ENCODE measurements around the gene CPNE8. TPM values are rescaled to one million over a fixed set of nuclear protein-coding genes. Genes with fewer than 3 reads are reported as not detected.
"Not testable (repeated sequence)": the region's sequence is repeated elsewhere in the genome, so short reads cannot be mapped to it uniquely, and the experiment has no call there.

Gene CPNE8
- total and polyA plus RNA-seq, 4 donors: 5.8 to 40.2 (median 20.3) TPM

GRCh38 chr12:38745601-38746000 lies 159.8 kb downstream of the CPNE8 start:
- no peaks in the 10 kb centered on the region for H3K9me3 ChIP-seq (ENCODE audit: control insufficient read depth, low read length)
- no peak overlapping the region for H3K27ac ChIP-seq (ENCODE audit: low read depth in 1 of 2, low read length in 2 of 2)
- H3K27me3 ChIP-seq (ENCODE audit: control insufficient read depth in 1 of 2, insufficient read depth in 2 of 2, low read length in 1 of 2): no peaks in the 10 kb centered on the region
- 81 to 89% methylated on average over 4 of the region's 4 CpGs for WGBS, 2 donors
- no peaks in the 10 kb centered on the region for H3K36me3 ChIP-seq (ENCODE audit: control insufficient read depth in 1 of 2, insufficient read depth in 2 of 2, low read length in 1 of 2)
- DNase-seq (no peak), ATAC-seq (ENCODE audit: low FRiP score) (no peak)
- intact Hi-C loops (cut with DNase I): no loop called here
- H3K4me1 ChIP-seq (ENCODE audit: control insufficient read depth in 1 of 2, insufficient read depth in 2 of 2, low read length in 2 of 2): no peaks in the 10 kb centered on the region
- H3K4me3 ChIP-seq (ENCODE audit: low read length in 2 of 2): no peak overlapping the region

GRCh38 chr12:38744041-38744440 lies 161.3 kb downstream of the CPNE8 start:
- no peaks in the 10 kb centered on the region for H3K9me3 ChIP-seq (ENCODE audit: control insufficient read depth, low read length)
- no peak for ATAC-seq (ENCODE audit: low FRiP score)
- H3K36me3 ChIP-seq (ENCODE audit: control insufficient read depth in 1 of 2, insufficient read depth in 2 of 2, low read length in 1 of 2): no peaks in the 10 kb centered on the region
- no peaks in the 10 kb centered on the region for H3K27me3 ChIP-seq (ENCODE audit: control insufficient read depth in 1 of 2, insufficient read depth in 2 of 2, low read length in 1 of 2)
- intact Hi-C loops (cut with DNase I): no loop called here
- 41% methylated on average over 4 of the region's 4 CpGs for WGBS, 2 donors
- H3K4me3 ChIP-seq (ENCODE audit: low read length in 2 of 2): no peak overlapping the region
- H3K4me1 ChIP-seq (ENCODE audit: control insufficient read depth in 1 of 2, insufficient read depth in 2 of 2, low read length in 2 of 2): no peaks in the 10 kb centered on the region
- H3K27ac ChIP-seq (ENCODE audit: low read depth in 1 of 2, low read length in 2 of 2): no peak overlapping the region
- no peak for DNase-seq

- H3K4me3 ChIP-seq (ENCODE audit: low read length in 2 of 2); H3K27ac ChIP-seq (ENCODE audit: low read depth in 1 of 2, low read length in 2 of 2); H3K4me1 ChIP-seq (ENCODE audit: control insufficient read depth in 1 of 2, insufficient read depth in 2 of 2, low read length in 2 of 2); ATAC-seq (ENCODE audit: low FRiP score); DNase-seq; H3K36me3 ChIP-seq (ENCODE audit: control insufficient read depth in 1 of 2, insufficient read depth in 2 of 2, low read length in 1 of 2); H3K9me3 ChIP-seq (ENCODE audit: control insufficient read depth, low read length); intact Hi-C loops (cut with DNase I); H3K27me3 ChIP-seq (ENCODE audit: control insufficient read depth in 1 of 2, insufficient read depth in 2 of 2, low read length in 1 of 2): not testable (repeated sequence)
- 98 to 100% methylated on average over 1 of the region's 1 CpG for WGBS, 2 donors
Measured at GRCh38 chr12:38742496-38742895, 162.9 kb downstream of the CPNE8 start.

GRCh38 chr12:38736821-38737220 lies 168.6 kb downstream of the CPNE8 start:
- no peaks in the 10 kb centered on the region for H3K27me3 ChIP-seq (ENCODE audit: control insufficient read depth in 1 of 2, insufficient read depth in 2 of 2, low read length in 1 of 2)
- intact Hi-C loops (cut with DNase I): no loop called here

GRCh38 chr12:38732761-38733160 lies 172.6 kb downstream of the CPNE8 start:
- no peak for DNase-seq
- Histone ChIP-seq H3K4me1 (ENCODE audit: control insufficient read depth in 1 of 2, insufficient read depth in 2 of 2, low read length in 2 of 2) (no peaks in the 10 kb centered on the region), H3K36me3 (ENCODE audit: control insufficient read depth in 1 of 2, insufficient read depth in 2 of 2, low read length in 1 of 2) (no peaks in the 10 kb centered on the region), H3K27ac (ENCODE audit: low read depth in 1 of 2, low read length in 2 of 2) (no peak overlapping the region), H3K9me3 (ENCODE audit: control insufficient read depth, low read length) (no peaks in the 10 kb centered on the region), H3K4me3 (ENCODE audit: low read length in 2 of 2) (no peak overlapping the region), H3K27me3 (ENCODE audit: control insufficient read depth in 1 of 2, insufficient read depth in 2 of 2, low read length in 1 of 2) (no peaks in the 10 kb centered on the region)
- ATAC-seq (ENCODE audit: low FRiP score): no peak
- intact Hi-C loops (cut with DNase I): no loop called here

More at GRCh38 chr12:38736821-38737220, 168.6 kb downstream of the CPNE8 start:
- DNase-seq (no peak), ATAC-seq (ENCODE audit: low FRiP score) (no peak)
- no peak overlapping the region for H3K27ac ChIP-seq (ENCODE audit: low read depth in 1 of 2, low read length in 2 of 2)
- H3K36me3 ChIP-seq (ENCODE audit: control insufficient read depth in 1 of 2, insufficient read depth in 2 of 2, low read length in 1 of 2): no peaks in the 10 kb centered on the region
- H3K4me1 ChIP-seq (ENCODE audit: control insufficient read depth in 1 of 2, insufficient read depth in 2 of 2, low read length in 2 of 2): no peaks in the 10 kb centered on the region
- 62 to 75% methylated on average over 3 of the region's 3 CpGs for WGBS, 2 donors
- no peaks in the 10 kb centered on the region for H3K9me3 ChIP-seq (ENCODE audit: control insufficient read depth, low read length)
- H3K4me3 ChIP-seq (ENCODE audit: low read length in 2 of 2): no peak overlapping the region

GRCh38 chr12:38728894-38729293 lies 176.5 kb downstream of the CPNE8 start:
- intact Hi-C loops (cut with DNase I): no loop called here
- Histone ChIP-seq H3K4me1 (ENCODE audit: control insufficient read depth in 1 of 2, insufficient read depth in 2 of 2, low read length in 2 of 2) (no peaks in the 10 kb centered on the region), H3K27me3 (ENCODE audit: control insufficient read depth in 1 of 2, insufficient read depth in 2 of 2, low read length in 1 of 2) (no peaks in the 10 kb centered on the region), H3K4me3 (ENCODE audit: low read length in 2 of 2) (no peak overlapping the region), H3K27ac (ENCODE audit: low read depth in 1 of 2, low read length in 2 of 2) (no peak overlapping the region), H3K9me3 (ENCODE audit: control insufficient read depth, low read length) (no peaks in the 10 kb centered on the region), H3K36me3 (ENCODE audit: control insufficient read depth in 1 of 2, insufficient read depth in 2 of 2, low read length in 1 of 2) (peaks cover 0 to 1% of the 10 kb centered on the region in 2 donors)
- no peak for DNase-seq
- no peak for ATAC-seq (ENCODE audit: low FRiP score)
- 96 to 100% methylated on average over 1 of the region's 1 CpG for WGBS, 2 donors

- Histone ChIP-seq H3K9me3 (ENCODE audit: control insufficient read depth, low read length) (no peaks in the 10 kb centered on the region), H3K36me3 (ENCODE audit: control insufficient read depth in 1 of 2, insufficient read depth in 2 of 2, low read length in 1 of 2) (peaks cover 0 to 3% of the 10 kb centered on the region in 2 donors), H3K27me3 (ENCODE audit: control insufficient read depth in 1 of 2, insufficient read depth in 2 of 2, low read length in 1 of 2) (no peaks in the 10 kb centered on the region), H3K4me3 (ENCODE audit: low read length in 2 of 2) (no peak overlapping the region), H3K4me1 (ENCODE audit: control insufficient read depth in 1 of 2, insufficient read depth in 2 of 2, low read length in 2 of 2) (no peaks in the 10 kb centered on the region), H3K27ac (ENCODE audit: low read depth in 1 of 2, low read length in 2 of 2) (no peak overlapping the region)
- 97 to 99% methylated on average over 10 of the region's 10 CpGs for WGBS, 2 donors
- DNase-seq (no peak), ATAC-seq (ENCODE audit: low FRiP score) (no peak)
- intact Hi-C loops (cut with DNase I): no loop called here
Measured at GRCh38 chr12:38721611-38722252, 183.7 kb downstream of the CPNE8 start.

- WGBS, 2 donors: 93 to 95% methylated on average over 9 of the region's 9 CpGs
- intact Hi-C loops (cut with DNase I): no loop called here
- ATAC-seq (ENCODE audit: low FRiP score): no peak
- H3K4me3 ChIP-seq (ENCODE audit: low read length in 2 of 2): no peak overlapping the region
- no peak for DNase-seq
- no peaks in the 10 kb centered on the region for H3K9me3 ChIP-seq (ENCODE audit: control insufficient read depth, low read length)
- H3K36me3 ChIP-seq (ENCODE audit: control insufficient read depth in 1 of 2, insufficient read depth in 2 of 2, low read length in 1 of 2): peaks cover 0 to 2% of the 10 kb centered on the region in 2 donors
- no peak overlapping the region for H3K27ac ChIP-seq (ENCODE audit: low read depth in 1 of 2, low read length in 2 of 2)
- no peaks in the 10 kb centered on the region for H3K4me1 ChIP-seq (ENCODE audit: control insufficient read depth in 1 of 2, insufficient read depth in 2 of 2, low read length in 2 of 2)
- H3K27me3 ChIP-seq (ENCODE audit: control insufficient read depth in 1 of 2, insufficient read depth in 2 of 2, low read length in 1 of 2): no peaks in the 10 kb centered on the region
Measured at GRCh38 chr12:38720661-38721060, 184.7 kb downstream of the CPNE8 start.

GRCh38 chr12:38713294-38713693 lies 192.1 kb downstream of the CPNE8 start:
- no peaks in the 10 kb centered on the region for H3K9me3 ChIP-seq (ENCODE audit: control insufficient read depth, low read length)
- 78 to 81% methylated on average over 6 of the region's 6 CpGs for WGBS, 2 donors
- H3K27ac ChIP-seq (ENCODE audit: low read depth in 1 of 2, low read length in 2 of 2): no peak overlapping the region
- intact Hi-C loops (cut with DNase I): no loop called here
- H3K36me3 ChIP-seq (ENCODE audit: control insufficient read depth in 1 of 2, insufficient read depth in 2 of 2, low read length in 1 of 2): no peaks in the 10 kb centered on the region
- H3K27me3 ChIP-seq (ENCODE audit: control insufficient read depth in 1 of 2, insufficient read depth in 2 of 2, low read length in 1 of 2): no peaks in the 10 kb centered on the region
- ATAC-seq (ENCODE audit: low FRiP score) (no peak), DNase-seq (no peak)
- H3K4me1 ChIP-seq (ENCODE audit: control insufficient read depth in 1 of 2, insufficient read depth in 2 of 2, low read length in 2 of 2): no peaks in the 10 kb centered on the region
- H3K4me3 ChIP-seq (ENCODE audit: low read length in 2 of 2): no peak overlapping the region
